Ramos (cell line): ENCODE data around the gene CALN1.
"Not testable (repeated sequence)": the region's sequence is repeated elsewhere in the genome, so short reads cannot be mapped to it uniquely, and the experiment has no call there.

Experiments
- in situ Hi-C: fragments of 300-500 bp; cut with MboI; formaldehyde crosslinking; loops from one replicate; pipeline ENCODE4 v1.14.3; 2022; ENCODE audit warnings: low sequenced_read_pairs; ENCODE audit not compliant: unreplicated experiment

Gene CALN1

DNA sequence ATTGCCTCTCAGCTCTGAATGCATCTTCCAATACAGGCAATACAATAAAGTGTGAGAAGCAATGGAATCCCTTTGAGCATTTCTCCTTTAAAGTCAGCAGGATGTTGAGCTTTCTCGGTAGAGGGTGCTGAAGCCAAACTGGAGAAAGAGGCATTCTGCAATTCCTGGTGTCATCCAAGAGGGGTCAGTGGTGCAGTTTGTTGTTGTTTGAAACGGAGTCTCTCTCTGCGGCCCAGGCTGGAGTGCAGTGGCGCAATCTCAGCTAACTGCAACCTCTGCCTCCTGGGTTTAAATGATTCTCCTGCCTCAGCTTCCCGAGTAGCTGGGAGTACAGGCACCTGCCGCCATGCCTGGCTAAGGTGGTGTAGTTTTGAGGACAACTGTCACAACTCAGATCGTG, 486.5 kb downstream of the CALN1 start:
- in situ Hi-C loops: no loop called here

DNA sequence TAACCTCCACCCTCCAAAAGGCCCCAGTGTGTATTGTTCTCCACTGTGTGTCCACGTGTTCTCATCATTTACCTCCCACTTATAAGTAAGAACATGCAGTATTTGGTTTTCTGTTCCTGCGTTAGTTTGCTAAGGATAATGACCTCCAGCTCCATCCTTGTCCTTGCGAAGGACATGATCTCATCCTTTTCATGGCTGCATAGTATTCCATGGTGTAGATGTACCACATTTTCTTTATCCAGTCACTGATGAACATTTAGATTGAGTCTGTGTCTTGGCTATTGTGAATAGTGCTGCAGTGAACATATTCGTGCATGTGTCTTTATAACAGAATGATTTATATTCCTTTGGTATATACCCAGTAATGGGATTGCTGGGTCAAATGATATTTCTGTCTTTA, 497.9 kb downstream of the CALN1 start:
- in situ Hi-C loops: not testable (repeated sequence)

DNA sequence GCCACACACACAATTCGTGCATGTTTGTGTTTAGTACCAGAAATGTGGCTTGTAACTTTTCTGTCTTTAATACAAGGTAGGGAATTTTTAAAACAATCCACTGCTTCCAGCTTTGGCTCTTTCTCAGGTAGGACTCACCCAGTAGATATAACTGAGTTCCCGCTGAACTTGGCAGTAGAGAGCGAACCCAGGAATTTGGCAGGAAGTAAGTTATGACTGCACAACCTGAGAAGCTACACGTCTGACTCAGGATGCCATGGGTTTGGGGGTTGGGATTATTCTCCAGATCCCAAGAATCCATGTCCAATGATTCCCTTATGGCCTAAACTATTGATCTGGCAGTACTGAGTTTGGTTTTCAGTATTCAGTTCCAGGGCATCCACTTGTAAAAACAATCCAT, 499.7 kb downstream of the CALN1 start:
- in situ Hi-C loops: no loop called here

DNA sequence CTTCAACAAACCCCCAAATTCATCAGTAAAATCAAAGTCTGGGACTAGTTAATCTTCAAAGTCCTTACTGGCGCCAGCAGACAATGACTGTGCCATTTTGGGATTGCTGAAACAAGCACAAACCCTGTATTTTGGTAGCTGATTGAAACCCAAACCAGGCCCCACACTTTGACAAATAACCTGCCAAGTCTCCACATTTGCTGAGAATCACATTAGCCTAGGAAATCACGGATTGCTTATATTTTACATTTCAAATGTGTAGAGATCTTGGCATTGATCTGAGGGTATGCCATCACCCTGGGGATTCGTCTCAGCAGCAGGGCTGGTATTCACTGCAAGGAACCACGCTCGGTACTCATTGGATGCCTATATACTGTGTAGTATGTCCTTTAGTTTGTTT, 501.1 kb downstream of the CALN1 start:
- in situ Hi-C loops: no loop called here

DNA sequence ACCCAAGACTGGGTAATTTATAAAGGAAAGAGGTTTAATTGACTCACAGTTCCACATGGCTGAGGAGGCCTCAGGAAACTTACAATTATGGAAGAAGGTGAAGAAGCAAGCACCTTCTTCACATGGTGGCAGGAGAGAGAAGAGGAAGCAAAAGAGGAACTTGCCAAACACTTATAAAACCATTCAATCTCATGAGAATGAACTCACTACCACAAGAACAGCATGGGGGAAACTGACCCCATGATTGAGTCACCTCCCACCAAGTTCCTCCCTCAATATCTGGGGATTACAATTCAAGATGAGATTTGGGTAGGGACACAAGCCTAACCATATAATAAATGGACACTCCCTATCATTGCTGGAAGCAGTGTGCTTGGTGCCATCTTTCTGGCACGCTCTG, 506.3 kb downstream of the CALN1 start:
- in situ Hi-C loops: no loop called here

DNA sequence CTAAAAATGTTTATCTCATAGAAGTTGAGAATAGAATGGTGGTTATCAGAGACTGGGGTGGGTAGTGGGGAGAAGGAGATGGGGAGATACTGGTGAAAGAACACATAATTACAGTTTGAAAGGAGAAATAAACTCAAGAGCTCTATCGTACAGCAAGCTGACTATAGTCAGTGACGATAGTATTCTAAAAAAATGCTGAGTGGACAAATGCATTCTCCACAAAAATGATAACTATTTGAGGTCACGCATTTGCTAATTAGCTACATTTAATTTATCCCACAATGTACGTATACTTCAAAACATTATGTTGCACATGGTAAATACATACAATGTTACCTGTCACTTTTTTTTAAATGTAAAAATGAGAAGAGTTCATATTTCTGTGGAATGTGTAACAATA, 507.7 kb downstream of the CALN1 start:
- in situ Hi-C loops: no loop called here

DNA sequence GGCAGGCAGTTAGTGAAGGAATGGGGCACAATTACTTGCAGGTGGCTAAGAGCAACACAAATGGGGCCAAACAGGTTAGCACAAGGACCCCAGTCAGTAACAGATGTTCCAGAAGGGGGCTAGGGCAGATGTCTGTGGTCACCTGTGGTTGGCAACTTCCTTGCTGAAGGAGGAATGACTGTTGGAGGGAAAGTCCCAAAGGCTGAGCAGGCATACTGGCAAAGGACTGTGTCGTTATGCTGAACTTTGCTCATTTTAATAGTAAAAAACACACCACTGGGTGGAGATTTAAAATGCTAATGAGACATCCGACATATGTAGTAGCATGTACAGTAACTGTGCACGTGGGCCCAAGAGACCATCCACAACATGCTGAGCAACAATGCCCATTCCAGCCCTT, 511.6 kb downstream of the CALN1 start:
- in situ Hi-C loops: no loop called here

DNA sequence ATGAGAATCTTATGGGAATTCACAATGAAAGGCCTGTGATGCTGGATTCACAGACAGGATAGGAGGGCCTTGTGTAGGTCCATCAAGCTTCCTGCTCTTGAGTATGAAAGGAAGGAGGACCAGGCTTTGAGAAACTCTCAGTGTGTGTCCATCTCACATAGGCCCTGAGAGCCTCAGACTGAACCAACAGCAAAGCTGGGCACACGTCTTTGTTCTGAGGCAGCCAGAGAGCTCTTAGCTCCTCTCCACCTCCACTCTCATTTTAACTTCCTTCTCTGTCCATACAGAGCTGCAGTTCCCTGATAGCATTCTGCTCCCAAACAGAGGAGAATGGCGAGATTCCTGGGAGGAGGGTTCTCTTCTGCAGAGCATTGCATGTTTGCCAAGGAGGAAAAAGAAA, 515.6 kb downstream of the CALN1 start:
- in situ Hi-C loops: no loop called here

DNA sequence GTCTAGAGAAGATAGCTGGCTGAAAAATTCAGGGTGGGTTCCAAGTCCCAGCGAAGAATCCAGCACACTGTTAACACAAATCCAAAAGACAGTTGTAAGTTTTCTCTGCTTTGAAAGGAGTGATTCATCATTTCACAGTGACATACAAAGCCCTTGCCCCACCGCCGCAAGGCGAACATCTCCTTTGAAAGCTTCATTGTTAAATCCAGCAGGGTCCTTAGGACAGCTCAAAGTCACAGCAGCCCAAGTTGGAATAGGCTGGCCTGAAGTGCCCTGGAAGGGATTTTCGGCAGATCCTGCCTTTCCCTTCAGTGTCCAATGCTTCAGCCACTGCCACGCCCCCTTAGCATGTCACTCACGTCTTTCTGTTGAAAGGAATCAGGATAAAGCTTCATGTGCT, 526.1 kb downstream of the CALN1 start:
- in situ Hi-C loops: no loop called here

DNA sequence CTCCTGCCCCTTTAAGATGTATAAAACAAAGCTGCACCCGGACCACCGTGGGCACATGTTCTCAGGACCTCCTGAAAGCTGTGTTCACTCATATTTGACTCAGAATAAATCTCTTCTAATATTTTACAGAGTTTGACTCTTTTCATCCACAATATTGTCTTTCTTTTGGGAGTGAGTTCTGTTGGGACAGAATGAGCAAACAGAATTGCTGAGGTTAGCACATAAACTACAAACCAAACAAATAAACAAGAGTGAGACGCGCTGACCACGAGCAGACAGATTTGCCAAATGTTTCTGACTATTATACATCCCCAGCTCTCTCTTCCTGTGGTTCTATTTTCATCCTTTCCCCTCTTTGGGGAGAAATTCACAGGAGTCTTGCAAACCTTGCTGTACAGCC, 526.7 kb downstream of the CALN1 start:
- in situ Hi-C loops: no loop called here

DNA sequence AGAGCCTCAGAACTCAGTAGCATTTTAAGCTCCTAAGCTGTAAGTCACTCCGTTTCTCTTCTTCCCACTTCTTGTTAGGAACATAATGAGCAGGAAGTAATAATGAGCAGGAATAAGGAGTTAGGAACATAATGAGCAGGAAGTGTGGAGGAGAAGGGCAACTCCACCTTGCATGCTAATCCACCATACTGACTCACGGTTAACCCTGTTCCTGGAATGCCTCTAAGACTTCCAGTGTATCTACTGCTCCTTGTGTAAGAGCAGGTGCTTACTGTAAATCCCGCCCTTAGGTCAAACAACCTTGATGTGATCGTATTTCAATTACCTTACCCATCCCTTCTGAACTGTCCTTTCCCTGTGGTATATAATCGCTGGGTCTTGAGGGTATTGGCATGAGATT, 528.7 kb downstream of the CALN1 start:
- in situ Hi-C loops: no loop called here

DNA sequence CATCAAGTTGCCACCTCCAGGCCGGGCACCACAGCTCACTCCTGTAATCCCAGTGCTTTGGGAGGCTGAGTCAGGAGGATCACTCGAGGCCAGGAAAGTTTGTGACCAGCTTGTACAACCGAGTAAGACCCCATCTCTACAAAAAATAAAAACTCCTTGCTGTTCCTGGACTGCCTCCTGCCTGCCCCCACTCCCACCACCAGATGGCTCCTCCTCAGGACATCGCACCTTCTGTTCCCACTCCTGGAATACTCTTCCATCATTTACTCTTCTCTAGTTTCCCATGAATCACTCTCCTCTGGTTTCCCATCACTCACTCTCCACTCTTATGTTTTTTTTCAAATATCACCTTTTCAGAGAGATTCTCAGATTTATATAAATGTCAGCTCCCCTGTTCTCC, 540.7 kb downstream of the CALN1 start:
- in situ Hi-C loops: no loop called here

DNA sequence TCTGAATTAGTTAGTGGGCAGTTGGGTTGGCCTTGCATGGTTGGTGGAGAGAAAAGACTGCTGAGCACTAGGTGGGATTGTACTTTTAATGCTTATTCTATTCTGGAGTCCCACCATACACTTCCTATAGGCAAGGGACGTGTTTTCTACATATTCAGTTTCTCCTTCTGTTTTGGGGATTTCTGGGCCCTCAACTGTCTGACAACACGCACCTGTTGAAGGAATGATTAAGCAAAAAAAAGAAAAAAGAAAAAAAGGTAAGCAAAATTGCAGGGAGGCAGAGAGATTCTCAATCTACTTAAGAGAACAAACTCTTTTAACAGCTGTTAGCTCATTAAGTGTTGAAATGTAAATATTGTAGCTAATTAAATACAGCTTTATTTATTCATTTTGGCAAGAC, 541.3 kb downstream of the CALN1 start:
- in situ Hi-C loops: no loop called here

DNA sequence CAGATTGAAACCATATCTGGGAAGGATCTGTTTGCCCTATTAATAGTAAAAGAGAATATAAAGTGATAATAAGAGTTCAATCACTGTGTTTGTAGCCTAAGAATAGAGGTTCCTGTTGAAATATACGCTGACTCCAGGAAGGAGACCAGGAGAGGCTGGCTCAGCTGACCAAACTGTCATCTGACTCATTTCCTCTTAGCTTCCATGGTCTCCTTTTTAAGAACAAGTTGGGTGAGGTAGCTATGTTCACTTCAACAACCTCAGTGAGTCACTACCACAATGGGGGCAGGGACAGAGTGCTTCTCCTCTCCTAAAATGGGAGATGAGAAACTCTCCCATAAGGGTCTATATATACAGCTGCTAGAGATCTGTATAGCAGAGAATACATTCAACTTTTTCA, 543.3 kb downstream of the CALN1 start:
- in situ Hi-C loops: no loop called here

DNA sequence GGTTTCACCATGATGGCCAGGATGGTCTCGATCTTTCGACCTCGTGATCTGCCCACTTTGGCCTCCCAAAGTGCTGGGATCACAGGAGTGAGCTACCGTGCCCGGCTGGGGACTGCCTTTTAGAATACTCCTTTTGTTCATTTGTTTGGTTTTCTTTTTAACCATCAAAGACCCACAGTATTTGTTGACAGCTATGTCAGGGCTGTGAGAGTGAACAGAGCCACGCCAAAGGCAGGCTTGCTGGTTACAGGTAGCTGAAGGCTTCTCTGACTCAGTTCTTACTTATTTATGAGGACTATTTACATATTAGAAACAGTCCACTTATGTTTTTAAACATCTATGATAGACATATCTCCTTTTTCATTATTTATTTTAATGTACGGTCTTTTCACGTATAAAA, 544.5 kb downstream of the CALN1 start:
- in situ Hi-C loops: no loop called here

DNA sequence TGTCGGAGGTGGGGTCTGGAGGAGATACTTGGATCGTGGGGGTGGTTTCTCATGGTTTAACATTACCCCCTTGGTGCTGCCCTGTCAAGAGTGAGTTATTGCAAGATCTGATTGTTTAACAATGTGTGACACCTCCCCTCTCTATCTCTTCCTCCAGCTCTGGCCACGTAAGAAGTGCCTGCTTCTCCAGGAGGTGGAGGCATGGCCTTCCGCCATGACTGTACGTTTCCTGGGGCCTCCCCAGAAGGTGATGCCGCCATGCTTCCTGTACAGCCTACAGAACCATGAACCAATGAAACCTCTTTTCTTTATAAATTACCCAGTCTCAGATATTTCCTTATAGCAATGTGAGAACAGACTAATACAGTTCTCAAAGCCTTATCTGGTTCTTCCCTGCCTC, 547.0 kb downstream of the CALN1 start:
- in situ Hi-C loops: no loop called here

DNA sequence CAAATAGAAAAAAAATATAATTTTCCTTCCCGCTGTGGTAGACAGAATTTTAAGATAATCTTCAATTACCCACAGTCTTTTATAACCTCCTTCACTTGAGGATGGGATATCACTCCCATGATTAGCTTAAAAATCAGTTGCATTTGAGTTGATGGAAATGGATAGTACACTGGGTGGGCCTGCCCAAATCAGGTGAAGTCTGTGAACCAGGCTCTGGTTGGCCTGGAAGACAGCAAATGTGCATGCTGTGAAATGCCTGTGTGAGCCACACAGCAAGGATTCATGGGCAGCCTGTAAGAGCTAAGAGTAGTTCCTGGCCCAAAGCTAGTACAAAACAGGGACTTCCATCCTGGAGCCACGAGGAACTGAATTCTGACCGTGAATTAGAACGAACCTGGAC, 548.0 kb downstream of the CALN1 start:
- in situ Hi-C loops: no loop called here

DNA sequence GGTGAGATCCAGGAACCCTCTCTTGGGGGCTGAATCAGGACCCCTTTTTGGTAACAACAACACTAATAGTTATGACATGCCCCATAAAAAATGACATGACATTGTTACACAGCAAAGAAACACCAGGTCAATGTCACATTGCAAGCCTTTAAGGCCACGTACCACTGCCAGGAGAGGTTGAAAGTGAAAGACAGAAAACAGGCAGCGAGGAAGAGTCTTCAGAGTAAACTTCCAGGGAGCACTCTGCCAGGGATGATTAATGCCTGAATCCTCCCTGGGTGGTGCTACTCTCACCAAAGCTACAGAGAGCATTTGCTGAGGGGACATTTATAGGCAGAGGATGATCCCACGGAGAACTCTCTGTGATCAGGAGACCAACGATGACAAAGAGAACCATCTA, 551.6 kb downstream of the CALN1 start:
- in situ Hi-C loops: no loop called here

DNA sequence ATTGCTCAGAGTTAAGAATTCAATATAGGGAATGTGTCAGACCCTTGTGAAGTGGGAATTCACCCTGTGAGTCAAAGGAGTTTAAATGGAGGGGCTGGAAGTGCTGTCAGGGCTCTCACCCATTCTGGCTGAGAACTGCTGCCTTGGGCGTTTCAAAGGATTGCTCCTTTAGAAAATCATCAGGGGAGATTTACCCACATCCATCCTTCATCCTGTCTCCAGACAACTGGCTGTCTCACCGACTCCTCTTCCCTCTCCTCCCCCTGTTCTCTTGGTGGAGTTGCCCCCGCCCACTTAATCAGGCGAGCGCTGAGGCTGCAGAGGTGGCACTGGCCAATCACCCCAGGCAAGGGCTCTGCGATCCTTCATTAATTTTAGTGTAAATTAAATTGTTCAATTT, 554.8 kb downstream of the CALN1 start:
- in situ Hi-C loops: no loop called here

DNA sequence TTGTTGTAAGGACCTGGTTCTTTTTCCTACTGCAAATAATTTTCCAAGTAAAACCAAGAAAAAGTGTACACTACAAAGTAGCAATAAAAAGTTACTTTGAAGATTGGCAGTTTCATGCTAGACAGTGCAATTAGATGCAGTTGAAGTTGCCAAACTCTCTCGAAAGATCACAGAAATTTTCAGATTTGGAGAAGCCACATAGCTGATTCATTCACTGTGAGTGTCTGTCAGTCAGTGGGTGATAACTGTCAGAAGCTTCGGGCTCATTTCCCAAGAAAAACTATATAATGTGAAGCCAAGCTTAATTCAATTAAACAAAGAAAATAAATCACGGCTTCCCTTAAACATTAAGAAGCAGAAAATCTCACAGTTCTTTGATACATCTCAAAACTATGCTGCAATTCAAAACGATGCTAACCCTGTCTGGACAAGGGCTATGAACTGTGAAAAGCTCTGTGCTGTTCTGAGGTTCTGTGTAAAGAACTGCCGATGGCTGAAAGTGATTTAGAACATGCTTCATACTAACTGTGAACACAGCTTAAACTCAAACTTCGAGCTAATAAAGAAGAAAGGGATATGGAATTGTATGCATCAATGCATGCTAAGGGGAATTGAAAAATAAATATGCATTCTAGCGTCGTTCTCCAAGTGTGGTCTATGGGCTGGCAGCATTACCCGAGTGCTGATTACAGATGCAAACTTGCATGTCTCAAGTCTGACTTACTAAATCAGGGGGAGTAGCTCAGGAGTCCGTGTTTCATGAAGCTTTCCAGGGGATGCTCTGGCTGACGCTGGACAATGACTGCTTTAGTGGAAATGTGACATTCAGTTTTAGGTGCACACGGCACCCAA, 557.4 kb downstream of the CALN1 start:
- in situ Hi-C loops: no loop called here

DNA sequence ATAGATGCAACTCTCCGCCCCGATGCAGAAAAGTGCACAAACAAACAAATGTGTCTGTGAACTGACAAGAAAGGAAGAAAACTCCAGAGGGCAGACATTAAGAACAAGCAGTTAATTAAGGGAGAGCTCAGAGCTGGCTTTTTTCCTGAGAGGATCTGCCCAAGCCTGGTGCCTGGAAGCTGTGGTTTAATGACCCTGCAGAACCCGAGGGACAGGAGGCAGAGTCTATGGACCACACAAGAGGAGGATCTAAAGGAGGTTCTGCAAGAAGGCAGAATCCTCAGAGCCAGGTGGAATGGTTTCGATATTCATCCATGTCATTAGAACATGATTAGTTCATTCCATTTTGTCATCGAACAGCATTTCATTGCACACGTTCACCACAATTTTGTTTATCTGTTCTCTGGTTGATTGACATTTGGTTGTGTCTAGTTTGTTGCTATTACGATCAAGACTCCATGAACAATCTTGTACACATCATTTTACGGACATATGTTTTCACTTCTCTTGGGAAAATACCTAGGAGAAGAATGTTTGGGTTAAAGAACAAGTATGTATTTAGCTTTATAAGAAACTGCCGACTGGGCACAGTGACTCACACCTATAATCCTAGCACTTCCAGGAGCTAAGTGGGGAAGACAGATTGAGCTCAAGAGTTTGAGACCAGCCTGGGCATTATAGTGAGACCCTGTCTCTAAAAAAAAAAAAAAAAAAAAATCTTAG, 560.2 kb downstream of the CALN1 start:
- in situ Hi-C loops: no loop called here

DNA sequence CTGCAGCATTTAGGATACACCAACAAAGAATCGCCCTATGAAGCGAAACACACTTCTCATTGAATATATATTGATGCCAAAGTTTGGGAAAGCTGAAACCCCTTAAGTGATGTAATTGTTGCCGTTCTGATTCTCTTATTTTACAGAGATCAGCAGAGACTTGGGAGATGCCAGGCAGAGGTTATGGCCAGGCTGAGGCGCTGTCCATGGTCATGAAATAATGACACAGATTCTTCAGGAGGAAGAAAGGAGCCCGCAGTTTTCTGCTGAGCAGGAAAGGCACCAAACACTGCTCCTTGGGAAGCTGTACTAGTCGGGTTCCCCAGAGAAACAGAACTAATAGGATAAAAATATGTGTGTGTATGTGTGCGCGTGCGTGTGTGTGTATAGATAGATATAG, 566.0 kb downstream of the CALN1 start:
- in situ Hi-C loops: no loop called here
